Muscle of leg (tissue), 11 donors: ENCODE results near the gene AHI1. TPM values are rescaled to one million over a fixed set of nuclear protein-coding genes. Genes with fewer than 3 reads are reported as not detected.

Experiments used
- DNase-seq: peaks from one replicate; pipeline ENCODE4 v3.0.0; 2013
- H3K27ac ChIP-seq: one replicate; pipeline ENCODE4 v1.5.1; 2013; ENCODE audit warnings: mild to moderate bottlenecking, low read length, control low read depth
- H3K27me3 ChIP-seq: one replicate; pipeline ENCODE4 v1.6.1; 2013; ENCODE audit warnings: low read length; ENCODE audit not compliant: control insufficient read depth, insufficient read depth
- H3K36me3 ChIP-seq: one replicate; pipeline ENCODE4 v1.6.1; 2013; ENCODE audit warnings: low read length; ENCODE audit not compliant: control insufficient read depth, insufficient read depth
- H3K4me1 ChIP-seq: one replicate; pipeline ENCODE4 v1.6.1; 2013; ENCODE audit warnings: low read length; ENCODE audit not compliant: control insufficient read depth, insufficient read depth
- H3K4me3 ChIP-seq: one replicate; pipeline ENCODE4 v1.5.1; 2013; ENCODE audit warnings: low read length, control low read depth
- H3K9me3 ChIP-seq: replicated peaks from 2 replicates; pipeline ENCODE4 v1.6.1; 2013; ENCODE audit warnings: low read depth, low read length; ENCODE audit not compliant: control insufficient read depth
- WGBS: methylation state at CpG from one replicate; pipeline ENCODE4 v1.1.5; 2013; ENCODE audit warnings: missing lambda C conversion rate; ENCODE audit not compliant: insufficient coverage; 5-methylcytosine and 5-hydroxymethylcytosine counted together
- polyA plus RNA-seq, 8 donors: library from polyadenylated mRNA; unstranded; fragments of 120-200 nt; gene quantifications; one replicate each; pipeline versions ENCODE4 v1.2.1 to v1.2.3, GENCODE V29; 2013; ENCODE audit warnings: inconsistent platforms in 1 of 8, low replicate concordance in 1 of 8; ENCODE audit not compliant: insufficient read length in 8 of 8, insufficient read depth in 1 of 8
- total RNA-seq: library from RNA; stranded (reverse); fragments of 120-200 nt; gene quantifications from one replicate; pipeline ENCODE4 v1.2.4, GENCODE V29; 2013

The AHI1 gene
- total and polyA plus RNA-seq, 9 donors: 16.3 to 28.7 (median 20.5) TPM

GRCh38 chr6:135274561-135275293, 222.8 kb downstream of the AHI1 start:
- 45% methylated on average over 3 of the region's 5 CpGs for WGBS
- Histone ChIP-seq H3K27ac (no peak overlapping the region), H3K4me3 (no peak overlapping the region), H3K4me1 (no peaks in the 10 kb centered on the region), H3K36me3 (no peaks in the 10 kb centered on the region), H3K9me3 (no peaks in the 10 kb centered on the region), H3K27me3 (no peaks in the 10 kb centered on the region)
- no peak for DNase-seq

DNA sequence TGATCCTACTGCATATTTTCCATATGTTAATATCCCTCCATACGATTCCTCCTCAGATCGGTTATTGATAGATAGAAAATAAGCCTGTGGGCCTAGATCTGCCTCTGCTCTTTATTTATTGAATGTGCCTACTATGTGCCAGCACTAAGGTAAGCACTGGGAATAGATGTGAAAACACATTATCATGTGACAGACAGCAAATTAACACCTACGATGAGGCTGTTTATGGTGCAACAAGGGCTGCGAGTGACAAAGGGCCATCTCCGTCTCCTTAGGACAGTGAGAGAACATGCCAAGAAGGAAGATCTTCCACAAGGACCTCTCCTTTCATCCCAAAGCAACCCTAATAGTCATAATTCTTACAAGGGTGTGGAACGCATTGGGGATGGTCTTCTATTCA, 225.9 kb downstream of the AHI1 start:
- no CpG with 5 or more reads among the region's 6 CpGs for WGBS
- Histone ChIP-seq H3K27ac (no peak overlapping the region), H3K4me3 (no peak overlapping the region), H3K27me3 (no peaks in the 10 kb centered on the region), H3K9me3 (no peaks in the 10 kb centered on the region), H3K4me1 (no peaks in the 10 kb centered on the region), H3K36me3 (no peaks in the 10 kb centered on the region)
- DNase-seq: no peak

- Histone ChIP-seq H3K27ac (no peak overlapping the region), H3K9me3 (no peaks in the 10 kb centered on the region), H3K27me3 (no peaks in the 10 kb centered on the region), H3K4me3 (no peak overlapping the region), H3K4me1 (no peaks in the 10 kb centered on the region), H3K36me3 (no peaks in the 10 kb centered on the region)
- no peak for DNase-seq
- 20% methylated on average over 1 of the region's 11 CpGs for WGBS
Observed at GRCh38 chr6:135270676-135271536, 226.6 kb downstream of the AHI1 start.

- H3K4me1 ChIP-seq: no peaks in the 10 kb centered on the region
- WGBS: no CpG with 5 or more reads among the region's 1 CpG
- no peak for DNase-seq
Observed at GRCh38 chr6:135269481-135269891, 228.1 kb downstream of the AHI1 start.

DNA sequence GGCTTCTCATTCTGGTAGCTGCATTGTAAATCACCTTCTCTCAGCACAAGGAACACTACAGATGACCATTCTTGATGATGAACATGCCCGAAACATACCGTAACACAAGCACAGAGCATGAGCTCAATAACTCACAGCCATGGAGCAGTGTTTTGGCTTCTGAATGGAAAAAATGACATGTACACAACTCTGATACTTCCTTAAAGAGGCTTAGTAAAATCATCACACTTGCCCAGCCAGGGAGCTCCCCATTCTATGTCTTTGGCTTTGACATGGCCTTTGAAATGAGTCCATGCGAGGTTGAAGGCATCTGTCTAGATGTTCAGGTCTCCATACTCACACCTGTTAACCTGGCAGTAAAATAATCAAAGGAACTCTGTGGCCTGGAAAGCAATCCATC, 228.8 kb downstream of the AHI1 start:
- WGBS: 100% methylated on average over 2 of the region's 3 CpGs
- Histone ChIP-seq H3K4me1 (no peaks in the 10 kb centered on the region), H3K9me3 (no peaks in the 10 kb centered on the region), H3K4me3 (no peak overlapping the region), H3K36me3 (no peaks in the 10 kb centered on the region), H3K27ac (no peak overlapping the region), H3K27me3 (no peaks in the 10 kb centered on the region)
- no peak for DNase-seq

More at GRCh38 chr6:135269481-135269891, 228.1 kb downstream of the AHI1 start:
- H3K27ac ChIP-seq: no peak overlapping the region
- H3K4me3 ChIP-seq: no peak overlapping the region
- H3K27me3 ChIP-seq: no peaks in the 10 kb centered on the region
- no peaks in the 10 kb centered on the region for H3K9me3 ChIP-seq
- H3K36me3 ChIP-seq: no peaks in the 10 kb centered on the region

- Histone ChIP-seq H3K4me3 (no peak overlapping the region), H3K27me3 (no peaks in the 10 kb centered on the region), H3K27ac (no peak overlapping the region), H3K4me1 (no peaks in the 10 kb centered on the region), H3K36me3 (no peaks in the 10 kb centered on the region), H3K9me3 (no peaks in the 10 kb centered on the region)
- no peak for DNase-seq
- no CpG with 5 or more reads among the region's 3 CpGs for WGBS
Observed at GRCh38 chr6:135268263-135268662, 229.3 kb downstream of the AHI1 start.

DNA sequence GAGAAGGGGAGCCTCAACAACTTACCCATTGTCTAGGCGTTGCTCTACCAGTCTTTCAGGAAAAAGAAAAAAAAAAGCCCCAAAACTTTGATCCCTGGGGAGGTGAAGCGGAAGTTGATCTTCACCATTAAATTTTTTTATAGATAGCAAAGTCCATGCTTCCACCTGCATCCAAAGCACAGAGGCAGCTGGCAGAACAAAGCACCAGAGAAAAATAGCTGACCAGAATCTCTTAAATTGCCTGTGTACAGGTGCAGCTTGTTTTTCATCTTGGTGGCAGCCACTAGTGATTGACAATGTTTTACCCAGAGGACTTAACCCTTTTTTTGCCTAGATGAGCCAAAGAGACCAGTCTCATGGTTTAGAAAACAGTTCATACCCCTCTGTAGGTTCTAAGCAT, 230.5 kb downstream of the AHI1 start:
- H3K4me3 ChIP-seq: no peak overlapping the region
- no peaks in the 10 kb centered on the region for H3K27me3 ChIP-seq
- WGBS: no CpG with 5 or more reads among the region's 2 CpGs
- no peaks in the 10 kb centered on the region for H3K9me3 ChIP-seq
- no peaks in the 10 kb centered on the region for H3K36me3 ChIP-seq
- H3K4me1 ChIP-seq: no peaks in the 10 kb centered on the region
- H3K27ac ChIP-seq: no peak overlapping the region
- DNase-seq: no peak

- Histone ChIP-seq H3K27ac (no peak overlapping the region), H3K27me3 (no peaks in the 10 kb centered on the region), H3K4me1 (no peaks in the 10 kb centered on the region), H3K4me3 (no peak overlapping the region), H3K36me3 (no peaks in the 10 kb centered on the region), H3K9me3 (no peaks in the 10 kb centered on the region)
- DNase-seq: no peak
- 81% methylated on average over 3 of the region's 8 CpGs for WGBS
Observed at GRCh38 chr6:135266675-135267074, 230.9 kb downstream of the AHI1 start.

- H3K4me3 ChIP-seq: no peak overlapping the region
- 100% methylated on average over 1 of the region's 3 CpGs for WGBS
- H3K4me1 ChIP-seq: no peaks in the 10 kb centered on the region
- DNase-seq: no peak
- peaks cover 2% of the 10 kb centered on the region for H3K27me3 ChIP-seq
- no peaks in the 10 kb centered on the region for H3K9me3 ChIP-seq
- no peak overlapping the region for H3K27ac ChIP-seq
- H3K36me3 ChIP-seq: no peaks in the 10 kb centered on the region
Observed at GRCh38 chr6:135265278-135265677, 232.3 kb downstream of the AHI1 start.

- no peak overlapping the region for H3K4me3 ChIP-seq
- peaks cover 4% of the 10 kb centered on the region for H3K27me3 ChIP-seq
- H3K4me1 ChIP-seq: no peaks in the 10 kb centered on the region
- whole genome bisulfite sequencing: 72% methylated on average over 6 of the region's 15 CpGs
- H3K9me3 ChIP-seq: no peaks in the 10 kb centered on the region
- no peaks in the 10 kb centered on the region for H3K36me3 ChIP-seq
- no peak overlapping the region for H3K27ac ChIP-seq
- DNase-seq: no peak
Observed at GRCh38 chr6:135261872-135262725, 235.4 kb downstream of the AHI1 start.
